HepG2 (cell line): ENCODE data around the gene ZNF670. TPM values are rescaled to one million over a fixed set of nuclear protein-coding genes. Genes with fewer than 3 reads are reported as not detected.
A peak's percentile ranks its signal among the peaks of the same experiment; 100 is the strongest.

ENCODE experiments used
- ATAC-seq: fragments of 200-7000 bp; cut with Tn5 transposase; 3 replicates; pipeline ENCODE4 v1.9.1; 2020; ENCODE audit warnings: mild to moderate bottlenecking, moderate library complexity
- BruUV-seq: library from RNA; stranded (reverse); fragments of 400-500 nt; replicated peaks from 2 replicates; lab custom pipeline; 2021; lab: Mats Ljungman, UMichigan
- CTCF ChIA-PET: fragments of 300-600 bp; formaldehyde crosslinking; extraction: SDS; loops from one replicate; lab custom pipeline; 2021; ENCODE audit warnings: low total read pairs, inconsistent platforms, low intra/inter-chr PET ratio; lab: Yijun Ruan, JAX
- POLR2A ChIA-PET: fragments of 350-600 bp; sonication (Branson Sonifier 250); formaldehyde crosslinking; loops from one replicate; lab custom pipeline; 2020; ENCODE audit warnings: antibody characterized with exemption, inconsistent platforms; lab: Yijun Ruan, JAX
- DNase-seq: peaks from one replicate; pipeline ENCODE4 v3.0.0-alpha.2; 2015; ENCODE audit warnings: low spot score
- FAIRE-seq: peaks from 3 replicates; lab custom pipeline; 2011; peaks lifted over from hg19 to GRCh38; lab: Jason Lieb, UNC
- H2AFZ ChIP-seq: one replicate; pipeline ENCODE4 v1.6.1; 2011; ENCODE audit warnings: low read length, inconsistent platforms
- H3K27ac ChIP-seq: fragments of 300-600 bp; 3 replicates; pipeline ENCODE4 v1.8.0; 2011; ENCODE audit warnings: mixed run types, mild to moderate bottlenecking, mixed read lengths, low read length, inconsistent platforms; ENCODE audit not compliant: insufficient read depth; ENCODE audit errors: extremely low read length
- H3K27me3 ChIP-seq, 2 experiments: fragments of 200-600 bp in 1 of 2; 2 replicates in 1 of 2; 3 replicates in 1 of 2; pipeline versions ENCODE4 v1.6.0 to v1.8.0; 2011; ENCODE audit warnings: low read length in 2 of 2, mild to moderate bottlenecking in 2 of 2, moderate library complexity in 2 of 2, inconsistent platforms in 1 of 2; ENCODE audit not compliant: insufficient read depth in 2 of 2, control insufficient read depth in 1 of 2
- H3K36me3 ChIP-seq, 2 experiments: fragments of 200-600 bp in 1 of 2; replicated peaks in 1 of 2; 2 replicates in 1 of 2; 3 replicates in 1 of 2; pipeline versions ENCODE4 v1.5.1 to v1.8.0; 2011; ENCODE audit warnings: low read length in 2 of 2, inconsistent platforms in 1 of 2; ENCODE audit not compliant: insufficient read depth in 2 of 2, control insufficient read depth in 1 of 2
- H3K4me1 ChIP-seq: 2 replicates; pipeline ENCODE4 v1.5.1; 2012; ENCODE audit warnings: low read length, inconsistent platforms; ENCODE audit not compliant: insufficient read depth
- H3K4me2 ChIP-seq: 2 replicates; pipeline ENCODE4 v1.6.0; 2011; ENCODE audit warnings: low read depth, low read length, inconsistent platforms
- H3K4me3 ChIP-seq, 3 experiments: fragments of 200-600 bp in 1 of 3; sonication (generic), shearing (Covaris generic) in 1 of 3; replicated peaks in 1 of 3; 2 replicates each; pipeline ENCODE4 v1.5.1; 2011 to 2016; ENCODE audit warnings: low read length in 3 of 3, inconsistent platforms in 2 of 3, low read depth in 2 of 3, mild to moderate bottlenecking in 2 of 3, control low read depth in 1 of 3, mixed read lengths in 1 of 3; ENCODE audit not compliant: insufficient read depth in 1 of 3
- H3K79me2 ChIP-seq: one replicate; pipeline ENCODE4 v1.6.1; 2011; ENCODE audit warnings: low read length, inconsistent platforms; ENCODE audit not compliant: insufficient read depth
- H3K9ac ChIP-seq: 2 replicates; pipeline ENCODE4 v1.6.0; 2011; ENCODE audit warnings: mild to moderate bottlenecking, low read depth, low read length, inconsistent platforms; ENCODE audit not compliant: insufficient read depth
- H3K9me3 ChIP-seq: 2 replicates; pipeline ENCODE4 v1.5.1; 2012; ENCODE audit warnings: mild to moderate bottlenecking, low read length
- H4K20me1 ChIP-seq: 2 replicates; pipeline ENCODE4 v1.6.0; 2011; ENCODE audit warnings: inconsistent platforms, mild to moderate bottlenecking, low read length, moderate library complexity; ENCODE audit not compliant: insufficient read depth
- AGO1 ChIP-seq: fragments of 200-400 bp; formaldehyde crosslinking; IDR thresholded peaks from 2 replicates; pipeline ENCODE4 v1.6.1; 2017; ENCODE audit warnings: mild to moderate bottlenecking, low read depth, low read length, moderate library complexity; ENCODE audit not compliant: poor library complexity, severe bottlenecking
- CSRNP1 ChIP-seq: sonication (generic); formaldehyde crosslinking; IDR thresholded peaks from 2 replicates; pipeline ENCODE4 v1.8.1; 2023; ENCODE audit warnings: mild to moderate bottlenecking, missing genetic modification reagents
- DPF2 ChIP-seq: sonication (generic); formaldehyde crosslinking; IDR thresholded peaks from 2 replicates; pipeline ENCODE4 v1.4.0; 2020; ENCODE audit warnings: mild to moderate bottlenecking, low read depth, missing genetic modification reagents, borderline replicate concordance
- FOXA3 ChIP-seq: IDR thresholded peaks from 2 replicates; pipeline ENCODE4 v1.6.1; 2016; ENCODE audit warnings: missing genetic modification reagents, missing compliant biosample characterization
- FOXJ3 ChIP-seq: sonication (generic); formaldehyde crosslinking; IDR thresholded peaks from 2 replicates; pipeline ENCODE4 v1.4.0; 2020; ENCODE audit warnings: missing genetic modification reagents, mild to moderate bottlenecking, borderline replicate concordance
- KDM6A ChIP-seq: IDR thresholded peaks from 2 replicates; pipeline ENCODE4 v1.6.1; 2016; ENCODE audit warnings: low read depth
- LCORL ChIP-seq, 2 experiments: fragments of 450-650 bp in 1 of 2; sonication (generic) in 1 of 2; formaldehyde crosslinking in 1 of 2; IDR thresholded peaks; 2 replicates each; pipeline versions ENCODE4 v1.5.0 to v1.6.1; 2017 to 2020; ENCODE audit warnings: antibody characterized with exemption in 1 of 2, missing genetic modification reagents in 1 of 2
- REXO4 ChIP-seq: sonication (generic); formaldehyde crosslinking; IDR thresholded peaks from 2 replicates; pipeline ENCODE4 v1.8.0; 2022; ENCODE audit warnings: missing genetic modification reagents, mild to moderate bottlenecking, borderline replicate concordance
- YEATS4 ChIP-seq: sonication (generic); formaldehyde crosslinking; IDR thresholded peaks from 2 replicates; pipeline ENCODE4 v1.4.0; 2020; ENCODE audit warnings: missing genetic modification reagents, borderline replicate concordance
- ZNF468 ChIP-seq: sonication (generic); formaldehyde crosslinking; IDR thresholded peaks from 2 replicates; pipeline ENCODE4 v1.8.0; 2022; ENCODE audit warnings: mild to moderate bottlenecking, moderate library complexity, missing genetic modification reagents
- ZNF773 ChIP-seq: sonication (generic); formaldehyde crosslinking; IDR thresholded peaks from 2 replicates; pipeline ENCODE4 v1.4.0; 2020; ENCODE audit warnings: missing genetic modification reagents, borderline replicate concordance
- ZNF792 ChIP-seq: IDR thresholded peaks from 2 replicates; pipeline ENCODE4 v1.6.1; 2016
- WGBS: methylation state at CpG from one replicate; pipeline ENCODE4 v1.1.6; 2017; ENCODE audit warnings: low lambda C conversion rate; 5-methylcytosine and 5-hydroxymethylcytosine counted together
- in situ Hi-C: cut with HindIII; loops from 2 replicates; pipeline ENCODE4 v1.10.0; 2017; ENCODE audit warnings: low pct_unique_long_range_greater_than_20kb; ENCODE audit not compliant: extremely low pct_ligation_motif_present
- intact Hi-C: fragments of 100-400 bp; cut with micrococcal nuclease; formaldehyde crosslinking; loops from one replicate; pipeline ENCODE4 v1.10.0; 2022; ENCODE audit not compliant: unreplicated experiment
- polyA plus RNA-seq, 8 experiments: library from polyadenylated mRNA; depleted of rRNA in 3 of 8; stranded (reverse) in 7 of 8; unstranded in 1 of 8; fragments of >200 nt; fragmentation: Illumina TruSeq in 4 of 8; extraction: Trizol in 4 of 8; gene quantifications; 2 replicates each; pipeline versions ENCODE4 v1.2.1 to v1.2.3, GENCODE V29; 2011 to 2016; ENCODE audit warnings: low read depth in 4 of 8, missing spikeins in 1 of 8, mixed read lengths in 1 of 8; ENCODE audit not compliant: insufficient read depth in 1 of 8
- total RNA-seq, 5 experiments: library from RNA; depleted of rRNA; stranded (reverse); fragments of >200 nt; fragmentation: Illumina TruSeq; extraction: Trizol; gene quantifications; 2 replicates each; pipeline ENCODE4 v1.2.3, GENCODE V29; 2016; ENCODE audit warnings: low read depth in 1 of 5
- TF ChIP-seq, protein P1 (sequence below), 2 experiments: fragments of 450-650 bp in 1 of 2; sonication (generic) in 1 of 2; formaldehyde crosslinking; IDR thresholded peaks; 2 replicates each; pipeline versions ENCODE4 v1.5.0 to v1.8.0; 2020 to 2022; ENCODE audit warnings: mild to moderate bottlenecking in 1 of 2, missing genetic modification reagents in 1 of 2
- TF ChIP-seq, protein P2 (sequence below): sonication (generic); formaldehyde crosslinking; IDR thresholded peaks from 2 replicates; pipeline ENCODE4 v1.9.0; 2021; ENCODE audit warnings: missing genetic modification reagents, borderline replicate concordance
- TF ChIP-seq, protein P3 (sequence below): sonication (generic); formaldehyde crosslinking; IDR thresholded peaks from 2 replicates; pipeline ENCODE4 v1.8.0; 2022; ENCODE audit warnings: missing genetic modification reagents, mild to moderate bottlenecking, borderline replicate concordance
- TF ChIP-seq, protein P4 (sequence below): sonication (generic); formaldehyde crosslinking; IDR thresholded peaks from 2 replicates; pipeline ENCODE4 v1.4.0; 2020; ENCODE audit warnings: missing genetic modification reagents

Gene ZNF670
- total and polyA plus RNA-seq, 2 of the 13 experiments (the other 11 are each of a cell fraction or from before 2014, with no cell fraction given): 4.2 to 10.9 TPM

DNA sequence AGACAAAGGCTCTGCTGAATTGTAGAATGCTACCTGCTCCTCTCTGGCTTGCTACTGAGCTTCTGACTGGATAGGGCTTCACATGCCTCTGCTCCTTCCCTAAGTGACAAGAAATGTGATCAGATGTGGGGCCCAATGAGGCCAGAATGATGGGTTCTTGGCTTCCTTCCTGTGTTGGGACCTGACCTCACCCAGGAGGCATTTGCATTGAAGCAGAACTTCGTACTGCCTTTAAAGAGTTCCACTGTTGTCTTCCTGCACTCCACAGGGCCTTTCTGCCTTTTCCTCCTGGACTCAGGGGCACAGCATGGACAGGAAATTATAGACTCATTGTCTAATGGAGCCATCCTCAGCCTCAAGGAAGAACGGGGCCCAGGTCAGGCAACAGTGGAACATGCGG is 14.3 kb downstream of the ZNF670 start:
- intact Hi-C loops (no loop called here), in situ Hi-C loops (no loop called here)
- ChIA-PET POLR2A (no interaction called here), CTCF (no interaction called here)
- FAIRE-seq (no peak), DNase-seq (no peak), ATAC-seq (peak; percentile 52)
- H2AFZ ChIP-seq: no peak overlapping the region
- 56% methylated on average over 3 of the region's 3 CpGs for WGBS
- no peaks in the 10 kb centered on the region for H3K9me3 ChIP-seq
- peaks cover 36% of the 10 kb centered on the region for H3K4me1 ChIP-seq
- H3K9ac ChIP-seq: no peak overlapping the region
- peaks cover 0 to 1% of the 10 kb centered on the region in 2 experiments; a peak in 1 of 5 replicates for H3K36me3 ChIP-seq
- peaks cover 28% of the 10 kb centered on the region for H4K20me1 ChIP-seq
- H3K4me2 ChIP-seq: peak overlapping the region; percentile 7; the same call in 1 of the 2 replicates
- no peaks in the 10 kb centered on the region; a peak in 1 of 5 replicates for H3K27me3 ChIP-seq
- TSS peak; percentile 23 for BruUV-seq
- peaks cover 82% of the 10 kb centered on the region for H3K79me2 ChIP-seq
- H3K27ac ChIP-seq: no peak overlapping the region
- no peak overlapping the region for H3K4me3 ChIP-seq
- TF ChIP-seq KDM6A (CRISPR knock-in tag): no peak
- TF ChIP-seq AGO1: no peak
- no peak for TF ChIP-seq FOXA3 (CRISPR knock-in tag)
- TF ChIP-seq, protein P1, sequence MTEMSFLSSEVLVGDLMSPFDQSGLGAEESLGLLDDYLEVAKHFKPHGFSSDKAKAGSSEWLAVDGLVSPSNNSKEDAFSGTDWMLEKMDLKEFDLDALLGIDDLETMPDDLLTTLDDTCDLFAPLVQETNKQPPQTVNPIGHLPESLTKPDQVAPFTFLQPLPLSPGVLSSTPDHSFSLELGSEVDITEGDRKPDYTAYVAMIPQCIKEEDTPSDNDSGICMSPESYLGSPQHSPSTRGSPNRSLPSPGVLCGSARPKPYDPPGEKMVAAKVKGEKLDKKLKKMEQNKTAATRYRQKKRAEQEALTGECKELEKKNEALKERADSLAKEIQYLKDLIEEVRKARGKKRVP (CRISPR knock-in tag; IDR thresholded peaks at IDR 0.05): no peak
- no peak for TF ChIP-seq ZNF773 (CRISPR knock-in tag)
- TF ChIP-seq, protein P2, sequence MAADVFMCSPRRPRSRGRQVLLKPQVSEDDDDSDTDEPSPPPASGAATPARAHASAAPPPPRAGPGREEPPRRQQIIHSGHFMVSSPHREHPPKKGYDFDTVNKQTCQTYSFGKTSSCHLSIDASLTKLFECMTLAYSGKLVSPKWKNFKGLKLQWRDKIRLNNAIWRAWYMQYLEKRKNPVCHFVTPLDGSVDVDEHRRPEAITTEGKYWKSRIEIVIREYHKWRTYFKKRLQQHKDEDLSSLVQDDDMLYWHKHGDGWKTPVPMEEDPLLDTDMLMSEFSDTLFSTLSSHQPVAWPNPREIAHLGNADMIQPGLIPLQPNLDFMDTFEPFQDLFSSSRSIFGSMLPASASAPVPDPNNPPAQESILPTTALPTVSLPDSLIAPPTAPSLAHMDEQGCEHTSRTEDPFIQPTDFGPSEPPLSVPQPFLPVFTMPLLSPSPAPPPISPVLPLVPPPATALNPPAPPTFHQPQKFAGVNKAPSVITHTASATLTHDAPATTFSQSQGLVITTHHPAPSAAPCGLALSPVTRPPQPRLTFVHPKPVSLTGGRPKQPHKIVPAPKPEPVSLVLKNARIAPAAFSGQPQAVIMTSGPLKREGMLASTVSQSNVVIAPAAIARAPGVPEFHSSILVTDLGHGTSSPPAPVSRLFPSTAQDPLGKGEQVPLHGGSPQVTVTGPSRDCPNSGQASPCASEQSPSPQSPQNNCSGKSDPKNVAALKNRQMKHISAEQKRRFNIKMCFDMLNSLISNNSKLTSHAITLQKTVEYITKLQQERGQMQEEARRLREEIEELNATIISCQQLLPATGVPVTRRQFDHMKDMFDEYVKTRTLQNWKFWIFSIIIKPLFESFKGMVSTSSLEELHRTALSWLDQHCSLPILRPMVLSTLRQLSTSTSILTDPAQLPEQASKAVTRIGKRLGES (CRISPR knock-in tag): no peak
- TF ChIP-seq YEATS4 (CRISPR knock-in tag): no peak
- TF ChIP-seq CSRNP1: no peak
- no peak for TF ChIP-seq REXO4 (CRISPR knock-in tag)
- no peak for TF ChIP-seq LCORL (IDR thresholded peaks at IDR 0.05)
- TF ChIP-seq LCORL (CRISPR knock-in tag; IDR thresholded peaks at IDR 0.05): no peak
- TF ChIP-seq FOXJ3 (CRISPR knock-in tag): no peak
- no peak for TF ChIP-seq ZNF468 (CRISPR knock-in tag)
- TF ChIP-seq ZNF792: no peak
- TF ChIP-seq, protein P3, sequence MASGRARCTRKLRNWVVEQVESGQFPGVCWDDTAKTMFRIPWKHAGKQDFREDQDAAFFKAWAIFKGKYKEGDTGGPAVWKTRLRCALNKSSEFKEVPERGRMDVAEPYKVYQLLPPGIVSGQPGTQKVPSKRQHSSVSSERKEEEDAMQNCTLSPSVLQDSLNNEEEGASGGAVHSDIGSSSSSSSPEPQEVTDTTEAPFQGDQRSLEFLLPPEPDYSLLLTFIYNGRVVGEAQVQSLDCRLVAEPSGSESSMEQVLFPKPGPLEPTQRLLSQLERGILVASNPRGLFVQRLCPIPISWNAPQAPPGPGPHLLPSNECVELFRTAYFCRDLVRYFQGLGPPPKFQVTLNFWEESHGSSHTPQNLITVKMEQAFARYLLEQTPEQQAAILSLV (CRISPR knock-in tag): no peak
- TF ChIP-seq, protein P4, sequence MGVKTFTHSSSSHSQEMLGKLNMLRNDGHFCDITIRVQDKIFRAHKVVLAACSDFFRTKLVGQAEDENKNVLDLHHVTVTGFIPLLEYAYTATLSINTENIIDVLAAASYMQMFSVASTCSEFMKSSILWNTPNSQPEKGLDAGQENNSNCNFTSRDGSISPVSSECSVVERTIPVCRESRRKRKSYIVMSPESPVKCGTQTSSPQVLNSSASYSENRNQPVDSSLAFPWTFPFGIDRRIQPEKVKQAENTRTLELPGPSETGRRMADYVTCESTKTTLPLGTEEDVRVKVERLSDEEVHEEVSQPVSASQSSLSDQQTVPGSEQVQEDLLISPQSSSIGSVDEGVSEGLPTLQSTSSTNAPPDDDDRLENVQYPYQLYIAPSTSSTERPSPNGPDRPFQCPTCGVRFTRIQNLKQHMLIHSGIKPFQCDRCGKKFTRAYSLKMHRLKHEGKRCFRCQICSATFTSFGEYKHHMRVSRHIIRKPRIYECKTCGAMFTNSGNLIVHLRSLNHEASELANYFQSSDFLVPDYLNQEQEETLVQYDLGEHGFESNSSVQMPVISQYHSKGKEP (CRISPR knock-in tag): no peak
- no peak for TF ChIP-seq DPF2 (CRISPR knock-in tag)
